H9 (cell line): ENCODE results near the gene PLB1. TPM values are rescaled to one million over a fixed set of nuclear protein-coding genes. Genes with fewer than 3 reads are reported as not detected.

Source experiments
- DNase-seq: peaks from one replicate; pipeline ENCODE4 v3.0.0-alpha.2; 2017
- H2AFZ ChIP-seq: one replicate; pipeline ENCODE4 v1.6.1; 2013; ENCODE audit warnings: mild to moderate bottlenecking, low read length, control low read depth, moderate library complexity
- H2AK5ac ChIP-seq: 2 replicates; pipeline ENCODE4 v1.6.1; 2013; ENCODE audit warnings: low read length, control low read depth, mixed read lengths; ENCODE audit not compliant: insufficient read length
- H2BK120ac ChIP-seq: one replicate; pipeline ENCODE4 v1.6.1; 2013; ENCODE audit warnings: low read depth, mild to moderate bottlenecking, low read length, control low read depth, inconsistent platforms; ENCODE audit not compliant: poor library complexity, severe bottlenecking
- H2BK12ac ChIP-seq: 2 replicates; pipeline ENCODE4 v1.6.1; 2013; ENCODE audit warnings: low read length, control low read depth, mixed read lengths, low read depth; ENCODE audit not compliant: insufficient read length
- H2BK15ac ChIP-seq: 2 replicates; pipeline ENCODE4 v1.6.1; 2013; ENCODE audit warnings: low read depth, low read length, control low read depth
- H2BK20ac ChIP-seq: one replicate; pipeline ENCODE4 v1.6.1; 2013; ENCODE audit warnings: low read depth, mild to moderate bottlenecking, low read length, control low read depth, inconsistent platforms; ENCODE audit not compliant: poor library complexity, severe bottlenecking
- H2BK5ac ChIP-seq: 2 replicates; pipeline ENCODE4 v1.6.1; 2013; ENCODE audit warnings: low read length, control low read depth, mixed read lengths; ENCODE audit not compliant: insufficient read length
- H3K14ac ChIP-seq: 2 replicates; pipeline ENCODE4 v1.6.1; 2013; ENCODE audit warnings: low read length, control low read depth; ENCODE audit not compliant: insufficient read depth
- H3K18ac ChIP-seq: 2 replicates; pipeline ENCODE4 v1.6.1; 2013; ENCODE audit warnings: low read depth, mild to moderate bottlenecking, mixed read lengths, low read length, control low read depth; ENCODE audit not compliant: insufficient read length
- H3K23ac ChIP-seq: 2 replicates; pipeline ENCODE4 v1.6.1; 2013; ENCODE audit warnings: low read length, control low read depth, mixed read lengths, low read depth; ENCODE audit not compliant: insufficient read length
- H3K23me2 ChIP-seq: 2 replicates; pipeline ENCODE4 v1.6.1; 2013; ENCODE audit warnings: low read depth, mild to moderate bottlenecking, mixed read lengths, low read length, control low read depth; ENCODE audit not compliant: insufficient read length, poor library complexity, severe bottlenecking
- H3K27ac ChIP-seq: 2 replicates; pipeline ENCODE4 v1.5.1; 2013; ENCODE audit warnings: low read length, control low read depth, mixed read lengths, low read depth; ENCODE audit not compliant: insufficient read length
- H3K27me3 ChIP-seq: 2 replicates; pipeline ENCODE4 v1.6.1; 2013; ENCODE audit warnings: low read length, control low read depth, inconsistent platforms; ENCODE audit not compliant: insufficient read depth
- H3K4ac ChIP-seq: 2 replicates; pipeline ENCODE4 v1.6.1; 2013; ENCODE audit warnings: low read depth, mild to moderate bottlenecking, control low read depth, inconsistent platforms, low read length, moderate library complexity
- H3K4me1 ChIP-seq: 2 replicates; pipeline ENCODE4 v1.6.1; 2013; ENCODE audit warnings: low read length, control low read depth, inconsistent platforms; ENCODE audit not compliant: insufficient read depth
- H3K4me2 ChIP-seq: 2 replicates; pipeline ENCODE4 v1.6.1; 2013; ENCODE audit warnings: low read length, control low read depth, mixed read lengths; ENCODE audit not compliant: insufficient read length, insufficient read depth
- H3K56ac ChIP-seq: 2 replicates; pipeline ENCODE4 v1.6.1; 2013; ENCODE audit warnings: low read depth, mild to moderate bottlenecking, mixed read lengths, low read length, control low read depth; ENCODE audit not compliant: insufficient read length
- H3K79me1 ChIP-seq: 2 replicates; pipeline ENCODE4 v1.6.1; 2013; ENCODE audit warnings: low read depth, mild to moderate bottlenecking, moderate library complexity, low read length, control low read depth, inconsistent platforms; ENCODE audit not compliant: insufficient read depth, poor library complexity, severe bottlenecking
- H3K79me2 ChIP-seq: 2 replicates; pipeline ENCODE4 v1.6.1; 2013; ENCODE audit warnings: low read length, control low read depth, inconsistent platforms; ENCODE audit not compliant: insufficient read depth
- H3K9ac ChIP-seq: 2 replicates; pipeline ENCODE4 v1.6.1; 2013; ENCODE audit warnings: low read length, control low read depth, mixed read lengths; ENCODE audit not compliant: insufficient read length; ENCODE audit errors: extremely low read depth
- H3K9me3 ChIP-seq: one replicate; pipeline ENCODE4 v1.6.1; 2013; ENCODE audit warnings: low read depth, low read length, inconsistent platforms; ENCODE audit not compliant: control insufficient read depth
- H3T11ph ChIP-seq: one replicate; pipeline ENCODE4 v1.6.1; 2013; ENCODE audit warnings: mild to moderate bottlenecking, low read length, control low read depth, inconsistent platforms
- H4K20me1 ChIP-seq: one replicate; pipeline ENCODE4 v1.6.1; 2013; ENCODE audit not compliant: control insufficient read depth, insufficient read length, insufficient read depth
- H4K5ac ChIP-seq: 2 replicates; pipeline ENCODE4 v1.6.1; 2013; ENCODE audit warnings: low read depth, mild to moderate bottlenecking, mixed read lengths, low read length, control low read depth; ENCODE audit not compliant: insufficient read length
- H4K8ac ChIP-seq: replicated peaks from 2 replicates; pipeline ENCODE4 v1.6.1; 2013; ENCODE audit warnings: low read length, control low read depth, mixed read lengths, low read depth; ENCODE audit not compliant: insufficient read length
- H4K91ac ChIP-seq: 2 replicates; pipeline ENCODE4 v1.6.1; 2013; ENCODE audit warnings: low read depth, mild to moderate bottlenecking, moderate library complexity, mixed read lengths, low read length, control low read depth; ENCODE audit not compliant: insufficient read length
- H3K27ac Mint-ChIP-seq, 3 experiments: 2 replicates in 2 of 3; 3 replicates in 1 of 3; pipeline ENCODE4 v1.8.0; 2020 to 2021; ENCODE audit warnings: mixed read lengths in 3 of 3, mild to moderate bottlenecking in 1 of 3, moderate library complexity in 1 of 3
- H3K27me3 Mint-ChIP-seq: 2 replicates; pipeline ENCODE4 v1.8.0; 2021; ENCODE audit warnings: low read depth, mild to moderate bottlenecking, moderate library complexity, mixed read lengths
- H3K36me3 Mint-ChIP-seq, 3 experiments: 2 replicates in 2 of 3; 3 replicates in 1 of 3; pipeline ENCODE4 v1.8.0; 2020 to 2021; ENCODE audit warnings: low read depth in 3 of 3, mixed read lengths in 3 of 3; ENCODE audit not compliant: insufficient read depth in 1 of 3
- H3K4me1 Mint-ChIP-seq, 2 experiments: 2 replicates each; pipeline ENCODE4 v1.8.0; 2020; ENCODE audit warnings: mixed read lengths in 2 of 2
- H3K4me3 Mint-ChIP-seq, 2 experiments: 2 replicates in 1 of 2; 3 replicates in 1 of 2; pipeline ENCODE4 v1.8.0; 2020 to 2021; ENCODE audit warnings: mild to moderate bottlenecking in 2 of 2, mixed read lengths in 2 of 2, moderate library complexity in 1 of 2
- H3K9me3 Mint-ChIP-seq, 2 experiments: 2 replicates in 1 of 2; 3 replicates in 1 of 2; pipeline ENCODE4 v1.8.0; 2020; ENCODE audit warnings: mild to moderate bottlenecking in 2 of 2, mixed read lengths in 2 of 2, moderate library complexity in 1 of 2
- CTCF ChIP-seq: fragments of 200-600 bp; sonication (generic); conservative IDR thresholded peaks from 3 replicates; pipeline ENCODE4 v1.8.0; 2021; ENCODE audit warnings: antibody characterized with exemption, mild to moderate bottlenecking
- WGBS: extraction: QIAGEN DNeasy Blood & Tissue Kit; methylation state at CpG from one replicate; pipeline ENCODE4 v1.1.7; 2013; ENCODE audit warnings: missing lambda C conversion rate, low lambda C conversion rate, mixed read lengths; ENCODE audit not compliant: insufficient read length; ENCODE audit errors: extremely low coverage; 5-methylcytosine and 5-hydroxymethylcytosine counted together
- total RNA-seq: library from RNA; stranded (reverse); gene quantifications from 2 replicates; pipeline ENCODE4 v1.2.1, GENCODE V29; 2021

Gene PLB1
- total RNA-seq, 1 experiment from 2014 or later = not detected

GRCh38 chr2:28565033-28565432, 69.2 kb downstream of the PLB1 start:
- no peaks in the 10 kb centered on the region for H3K9me3 ChIP-seq

More at GRCh38 chr2:28565033-28565432, 69.2 kb downstream of the PLB1 start:
- Mint-ChIP-seq H3K27ac (no peak overlapping the region), H3K27me3 (peaks cover 23% of the 10 kb centered on the region), H3K36me3 (no peaks in the 10 kb centered on the region), H3K4me3 (no peak overlapping the region), H3K9me3 (no peaks in the 10 kb centered on the region; a peak in 2 of 5 replicates), H3K4me1 (peaks cover 6 to 7% of the 10 kb centered on the region in 2 experiments)
- H3K14ac ChIP-seq = no peak overlapping the region
- H4K5ac ChIP-seq = no peak overlapping the region
- H2AK5ac ChIP-seq = no peak overlapping the region
- no peak overlapping the region for H3K23ac ChIP-seq
- H4K20me1 ChIP-seq = no peaks in the 10 kb centered on the region
- H2BK20ac ChIP-seq = no peak overlapping the region
- no peak for DNase-seq
- H4K91ac ChIP-seq = no peak overlapping the region
- no peak overlapping the region for H2BK120ac ChIP-seq
- no peak overlapping the region for H3K27ac ChIP-seq
- no peaks in the 10 kb centered on the region; the same call in 1 of the 2 replicates for H3K4me1 ChIP-seq
- no peaks in the 10 kb centered on the region for H3K79me2 ChIP-seq
- H2BK15ac ChIP-seq = no peak overlapping the region
- no peak overlapping the region for H3T11ph ChIP-seq
- no peak overlapping the region for H3K56ac ChIP-seq
- peaks cover 6% of the 10 kb centered on the region for H3K23me2 ChIP-seq
- no peak overlapping the region for H3K9ac ChIP-seq
- no peak overlapping the region for H2AFZ ChIP-seq
- no peak overlapping the region for H3K18ac ChIP-seq
- no peak overlapping the region for H2BK12ac ChIP-seq
- H3K27me3 ChIP-seq = no peaks in the 10 kb centered on the region
- H2BK5ac ChIP-seq = no peak overlapping the region
- no peaks in the 10 kb centered on the region for H3K79me1 ChIP-seq
- WGBS = no CpG with 5 or more reads among the region's 4 CpGs
- no peak overlapping the region for H3K4me2 ChIP-seq
- no peak overlapping the region for H3K4ac ChIP-seq
- no peak for TF ChIP-seq CTCF
- H4K8ac ChIP-seq = no peak overlapping the region
